Measurements from ENCODE around the gene UNC5C.

The UNC5C gene

GRCh38 chr4:95318044-95318443, 230.7 kb downstream of the UNC5C start:
- no peak for DNase-seq

- no peak for DNase-seq
These were observed 231.5 kb downstream of the UNC5C start for GRCh38 chr4:95317085-95317793.

GRCh38 chr4:95314573-95314972, 234.2 kb downstream of the UNC5C start:
- no peak for DNase-seq

GRCh38 chr4:95304898-95305297, 243.9 kb downstream of the UNC5C start:
- no peak for DNase-seq

GRCh38 chr4:95300304-95300703, 248.5 kb downstream of the UNC5C start:
- DNase-seq: no peak

GRCh38 chr4:95296052-95296451, 252.7 kb downstream of the UNC5C start:
- DNase-seq: no peak

GRCh38 chr4:95295157-95295556, 253.6 kb downstream of the UNC5C start:
- no peak for DNase-seq

- no peak for DNase-seq
These were observed 254.5 kb downstream of the UNC5C start for GRCh38 chr4:95294321-95294720.

- no peak for DNase-seq
These were observed 255.8 kb downstream of the UNC5C start for GRCh38 chr4:95293014-95293413.

GRCh38 chr4:95290702-95291101, 258.1 kb downstream of the UNC5C start:
- DNase-seq: no peak

GRCh38 chr4:95289028-95289634, 259.6 kb downstream of the UNC5C start:
- DNase-seq: no peak

GRCh38 chr4:95288552-95288951, 260.2 kb downstream of the UNC5C start:
- no peak for DNase-seq

- DNase-seq: no peak
These were observed 263.0 kb downstream of the UNC5C start for GRCh38 chr4:95285797-95286196.

- DNase-seq: no peak
These were observed 264.1 kb downstream of the UNC5C start for GRCh38 chr4:95284655-95285054.

GRCh38 chr4:95283320-95283719, 265.5 kb downstream of the UNC5C start:
- no peak for DNase-seq

GRCh38 chr4:95272797-95273196, 276.0 kb downstream of the UNC5C start:
- no peak for DNase-seq

- no peak for DNase-seq
These were observed 276.7 kb downstream of the UNC5C start for GRCh38 chr4:95272036-95272435.

- DNase-seq: no peak
These were observed 279.8 kb downstream of the UNC5C start for GRCh38 chr4:95268819-95269565.

- DNase-seq: no peak
These were observed 281.7 kb downstream of the UNC5C start for GRCh38 chr4:95267081-95267480.

- DNase-seq: no peak
These were observed 282.7 kb downstream of the UNC5C start for GRCh38 chr4:95265814-95266740.

GRCh38 chr4:95264843-95265242, 283.9 kb downstream of the UNC5C start:
- DNase-seq: no peak

- DNase-seq: no peak
These were observed 284.8 kb downstream of the UNC5C start for GRCh38 chr4:95263960-95264359.

- no peak for DNase-seq
These were observed 285.4 kb downstream of the UNC5C start for GRCh38 chr4:95263391-95263790.

All from CD4-positive, alpha-beta T cell treated with Interleukin-1 beta for 1 hour (primary cell).